Ascending aorta (tissue), 2 donors: ENCODE data around the gene KRT73. TPM values are rescaled to one million over a fixed set of nuclear protein-coding genes. Genes with fewer than 3 reads are reported as not detected.

ENCODE experiments used
- DNase-seq, 2 donors: peaks; one replicate each; pipeline ENCODE4 v3.0.0-alpha.2; 2019; ENCODE audit warnings: low spot score in 2 of 2
- H3K27ac ChIP-seq, 2 donors: fragments of 200-600 bp; sonication (generic); one replicate each; pipeline ENCODE4 v1.5.1; 2016 to 2017; ENCODE audit warnings: mild to moderate bottlenecking in 1 of 2
- H3K27me3 ChIP-seq: fragments of 200-600 bp; sonication (generic); one replicate; pipeline ENCODE4 v1.5.1; 2017
- H3K36me3 ChIP-seq, 2 donors: fragments of 200-600 bp; sonication (generic); one replicate each; pipeline ENCODE4 v1.5.1; 2016
- H3K4me1 ChIP-seq, 2 donors: fragments of 200-600 bp; sonication (generic); one replicate each; pipeline ENCODE4 v1.5.1; 2016 to 2017; ENCODE audit warnings: mild to moderate bottlenecking in 1 of 2
- H3K4me3 ChIP-seq, 2 donors: fragments of 200-600 bp; sonication (generic); one replicate each; pipeline ENCODE4 v1.5.1; 2016 to 2017; ENCODE audit warnings: mild to moderate bottlenecking in 1 of 2
- H3K9me3 ChIP-seq, 2 donors: fragments of 200-600 bp; sonication (generic); one replicate each; pipeline ENCODE4 v1.5.1; 2016
- intact Hi-C: fragments of 100-400 bp; cut with DNase I; formaldehyde crosslinking; loops from one replicate; pipeline ENCODE4 v1.15.1; 2023
- total RNA-seq: library from RNA; depleted of rRNA; stranded (reverse); fragments of >200 nt; gene quantifications from one replicate; pipeline ENCODE4 v1.1.0, GENCODE V29; 2016
- TF ChIP-seq, protein P1 (sequence below), 3 experiments: fragments of 200-600 bp in 2 of 3; fragments of 450-650 bp in 1 of 3; sonication (generic) in 2 of 3; IDR thresholded peaks; one replicate each; pipeline ENCODE4 v1.5.1; 2016 to 2019; ENCODE audit warnings: antibody characterized with exemption in 3 of 3, mild to moderate bottlenecking in 1 of 3, moderate library complexity in 1 of 3

The KRT73 gene
- total RNA-seq, 1 donor from 2014 or later, result not detected

DNA sequence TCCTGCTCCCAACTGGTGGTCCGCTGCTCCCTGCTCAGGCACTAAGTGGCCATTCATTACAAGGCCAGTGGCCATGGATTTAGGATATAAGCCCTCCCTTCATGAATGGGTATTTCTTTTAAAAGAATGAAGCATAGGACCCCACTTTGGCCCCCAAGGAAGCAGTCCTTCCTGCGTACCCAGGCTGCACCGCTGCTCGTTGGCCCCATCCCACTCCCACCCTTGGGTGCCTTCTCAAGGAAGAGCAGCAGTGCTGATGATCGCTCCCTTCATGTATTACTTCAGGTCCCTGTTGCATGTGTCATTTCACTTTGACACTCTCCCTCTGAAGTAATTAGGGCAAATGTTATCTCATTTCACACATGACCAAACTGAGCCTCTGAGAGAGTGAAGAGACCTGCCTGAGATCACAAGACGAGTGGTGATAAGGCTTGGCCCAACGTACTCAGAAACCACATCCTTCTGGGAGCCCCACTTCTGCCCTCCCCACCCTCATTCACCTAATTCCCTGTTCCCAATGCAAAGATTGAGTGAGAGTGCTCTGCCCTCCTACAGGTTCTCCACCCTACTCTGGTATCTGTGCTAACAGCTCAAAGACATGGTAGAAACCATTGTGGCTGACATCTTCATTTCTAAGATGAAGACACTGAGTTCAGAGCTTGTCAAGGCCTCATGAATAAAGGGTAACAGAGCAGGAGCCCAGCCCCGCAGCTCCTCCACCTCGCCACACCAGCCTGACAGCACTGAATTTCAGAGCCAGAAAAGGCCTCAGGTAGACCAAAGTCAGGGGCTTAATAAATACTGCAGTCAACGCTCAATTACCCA lies 43.9 kb upstream of the KRT73 start:
- H3K27ac ChIP-seq, result no peak overlapping the region
- TF ChIP-seq, protein P1, sequence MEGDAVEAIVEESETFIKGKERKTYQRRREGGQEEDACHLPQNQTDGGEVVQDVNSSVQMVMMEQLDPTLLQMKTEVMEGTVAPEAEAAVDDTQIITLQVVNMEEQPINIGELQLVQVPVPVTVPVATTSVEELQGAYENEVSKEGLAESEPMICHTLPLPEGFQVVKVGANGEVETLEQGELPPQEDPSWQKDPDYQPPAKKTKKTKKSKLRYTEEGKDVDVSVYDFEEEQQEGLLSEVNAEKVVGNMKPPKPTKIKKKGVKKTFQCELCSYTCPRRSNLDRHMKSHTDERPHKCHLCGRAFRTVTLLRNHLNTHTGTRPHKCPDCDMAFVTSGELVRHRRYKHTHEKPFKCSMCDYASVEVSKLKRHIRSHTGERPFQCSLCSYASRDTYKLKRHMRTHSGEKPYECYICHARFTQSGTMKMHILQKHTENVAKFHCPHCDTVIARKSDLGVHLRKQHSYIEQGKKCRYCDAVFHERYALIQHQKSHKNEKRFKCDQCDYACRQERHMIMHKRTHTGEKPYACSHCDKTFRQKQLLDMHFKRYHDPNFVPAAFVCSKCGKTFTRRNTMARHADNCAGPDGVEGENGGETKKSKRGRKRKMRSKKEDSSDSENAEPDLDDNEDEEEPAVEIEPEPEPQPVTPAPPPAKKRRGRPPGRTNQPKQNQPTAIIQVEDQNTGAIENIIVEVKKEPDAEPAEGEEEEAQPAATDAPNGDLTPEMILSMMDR (IDR thresholded peaks at IDR 0.05), result no peak
- H3K4me3 ChIP-seq, result no peak overlapping the region
- H3K9me3 ChIP-seq, result no peaks in the 10 kb centered on the region
- intact Hi-C loops, result no loop called here
- DNase-seq, result peak in 1 of 2 donors; percentile 35
- no peaks in the 10 kb centered on the region for H3K4me1 ChIP-seq
- no peaks in the 10 kb centered on the region for H3K36me3 ChIP-seq
- no peaks in the 10 kb centered on the region for H3K27me3 ChIP-seq

DNA sequence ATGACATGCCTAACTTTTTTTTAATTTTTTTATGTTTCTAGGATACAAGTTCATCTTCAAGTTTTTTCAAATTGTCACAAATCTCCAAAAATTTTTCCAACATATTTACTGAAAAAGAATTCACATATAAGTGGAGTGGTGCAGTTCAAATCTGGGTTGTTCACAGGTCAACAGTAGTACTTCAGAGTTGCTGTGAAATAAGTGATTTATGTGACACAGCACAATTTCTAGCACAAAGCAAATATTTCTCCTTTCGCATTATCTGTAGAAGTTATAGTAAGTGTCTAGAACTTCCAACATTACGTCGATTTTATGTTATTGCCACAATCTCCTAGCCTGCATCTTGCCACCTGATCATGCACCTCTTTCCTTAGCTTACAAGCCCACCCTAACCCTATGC lies 43.3 kb upstream of the KRT73 start:
- Histone ChIP-seq H3K4me3 (no peak overlapping the region), H3K9me3 (no peaks in the 10 kb centered on the region), H3K27me3 (no peaks in the 10 kb centered on the region), H3K27ac (no peak overlapping the region), H3K4me1 (no peaks in the 10 kb centered on the region), H3K36me3 (no peaks in the 10 kb centered on the region)
- intact Hi-C loops, result no loop called here
- no peak for DNase-seq
- TF ChIP-seq, protein P1 (IDR thresholded peaks at IDR 0.05), result no peak

DNA sequence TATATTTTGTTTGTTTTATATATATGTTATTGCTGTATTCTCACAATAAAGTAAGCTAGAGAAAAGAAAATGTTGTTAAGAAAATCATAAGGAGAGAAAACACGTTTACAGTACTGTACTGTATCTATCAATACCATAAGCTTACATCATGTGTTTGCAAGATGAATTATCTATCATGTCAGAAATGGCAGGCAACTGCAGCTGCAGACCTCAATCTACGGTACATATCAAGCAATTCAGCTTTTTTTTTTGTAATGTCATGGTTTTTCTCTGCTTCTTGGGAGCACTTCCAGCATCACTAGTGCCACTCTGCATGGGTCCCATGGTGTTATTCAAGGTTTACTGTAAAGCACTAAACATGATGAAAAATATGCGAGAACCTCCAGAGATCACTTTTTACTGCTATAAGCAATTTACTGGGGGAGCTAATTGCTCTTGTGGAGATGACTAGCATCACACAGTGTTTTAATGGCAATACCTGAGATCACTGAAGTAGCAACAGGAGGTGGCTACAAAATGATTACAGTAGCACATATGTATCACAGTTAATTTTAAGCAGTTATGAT lies 42.7 kb upstream of the KRT73 start:
- Histone ChIP-seq H3K9me3 (no peaks in the 10 kb centered on the region), H3K27me3 (no peaks in the 10 kb centered on the region), H3K4me1 (no peaks in the 10 kb centered on the region), H3K36me3 (no peaks in the 10 kb centered on the region), H3K27ac (no peak overlapping the region), H3K4me3 (no peak overlapping the region)
- TF ChIP-seq, protein P1 (IDR thresholded peaks at IDR 0.05), result no peak
- intact Hi-C loops, result no loop called here
- DNase-seq, result no peak

DNA sequence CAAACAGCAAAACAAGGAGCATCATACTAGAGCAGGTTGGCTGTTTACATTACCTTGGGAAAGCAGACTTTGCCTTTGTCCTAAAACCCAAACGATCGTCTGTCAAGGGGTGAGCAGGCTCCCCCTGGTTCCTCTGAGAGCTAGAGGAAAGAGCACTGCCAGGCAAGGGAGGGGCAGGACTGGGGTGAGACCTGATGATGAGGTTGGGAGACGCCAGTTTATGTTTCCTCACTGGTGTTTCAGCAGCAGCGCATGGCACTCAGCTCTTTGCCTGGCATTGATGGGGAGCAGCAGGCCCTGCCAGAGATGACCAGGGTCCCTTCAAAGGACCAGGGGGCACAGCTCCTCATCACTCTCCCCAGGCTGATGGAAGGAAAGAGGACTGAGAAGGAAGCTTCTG lies 41.6 kb upstream of the KRT73 start:
- Histone ChIP-seq H3K4me1 (no peaks in the 10 kb centered on the region), H3K27me3 (no peaks in the 10 kb centered on the region), H3K9me3 (no peaks in the 10 kb centered on the region), H3K36me3 (no peaks in the 10 kb centered on the region), H3K4me3 (no peak overlapping the region), H3K27ac (no peak overlapping the region)
- TF ChIP-seq, protein P1 (IDR thresholded peaks at IDR 0.05), result no peak
- intact Hi-C loops, result no loop called here
- peak in 1 of 2 donors; percentile 28 for DNase-seq

DNA sequence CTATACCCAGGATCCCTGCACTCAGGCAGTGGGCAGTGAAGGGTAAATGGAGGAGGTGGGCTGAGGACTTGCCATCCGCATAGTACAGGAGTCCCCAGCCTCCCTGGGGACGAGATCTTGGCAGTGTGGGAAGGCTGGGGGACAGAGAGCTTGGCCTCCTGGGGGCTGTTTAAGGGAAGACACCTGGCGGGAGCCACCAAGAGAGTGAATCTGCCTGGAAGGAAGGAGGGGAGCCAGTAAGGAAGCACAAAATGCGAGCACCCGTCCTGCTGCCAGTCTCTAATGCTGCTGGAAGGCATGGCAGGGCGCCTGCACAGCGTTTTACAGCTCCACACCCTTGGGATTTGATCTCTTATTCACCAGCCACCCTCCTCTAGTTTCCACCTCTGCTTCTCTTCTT lies 41.0 kb upstream of the KRT73 start:
- no peaks in the 10 kb centered on the region for H3K9me3 ChIP-seq
- TF ChIP-seq, protein P1 (IDR thresholded peaks at IDR 0.05), result no peak

More for the DNA sequence above, 41.0 kb upstream of the KRT73 start:
- Histone ChIP-seq H3K4me3 (no peak overlapping the region), H3K27me3 (no peaks in the 10 kb centered on the region), H3K27ac (no peak overlapping the region), H3K4me1 (no peaks in the 10 kb centered on the region), H3K36me3 (no peaks in the 10 kb centered on the region)
- intact Hi-C loops, result no loop called here
- peak in 1 of 2 donors; percentile 37 for DNase-seq
